Neural cell (in vitro differentiated cells): Measurements from ENCODE around the gene HSBP1L1.

Experiments used
- EP300 ChIP-seq: fragments of 450-650 bp; conservative IDR thresholded peaks from 2 replicates; pipeline ENCODE4 v1.6.1; 2014; ENCODE audit warnings: antibody characterized with exemption, mild to moderate bottlenecking, moderate library complexity; ENCODE audit not compliant: poor library complexity, severe bottlenecking
- POLR2AphosphoS5 ChIP-seq: IDR thresholded peaks from 2 replicates; pipeline ENCODE4 v1.6.1; 2012
- RAD21 ChIP-seq: fragments of 450-650 bp; conservative IDR thresholded peaks from 2 replicates; pipeline ENCODE4 v1.6.1; 2014; ENCODE audit warnings: antibody characterized with exemption, mild to moderate bottlenecking, moderate library complexity
- TAF1 ChIP-seq: IDR thresholded peaks from 2 replicates; pipeline ENCODE4 v1.6.1; 2012; ENCODE audit warnings: low read depth
- TF ChIP-seq, protein P1 (sequence below): fragments of 450-650 bp; IDR thresholded peaks from 2 replicates; pipeline ENCODE4 v1.5.1; 2014; ENCODE audit warnings: antibody characterized with exemption, mild to moderate bottlenecking, moderate library complexity; ENCODE audit not compliant: poor library complexity, severe bottlenecking
- TF ChIP-seq, protein P2 (sequence below): IDR thresholded peaks from 2 replicates; pipeline ENCODE4 v1.6.1; 2012; ENCODE audit warnings: borderline replicate concordance

DNA sequence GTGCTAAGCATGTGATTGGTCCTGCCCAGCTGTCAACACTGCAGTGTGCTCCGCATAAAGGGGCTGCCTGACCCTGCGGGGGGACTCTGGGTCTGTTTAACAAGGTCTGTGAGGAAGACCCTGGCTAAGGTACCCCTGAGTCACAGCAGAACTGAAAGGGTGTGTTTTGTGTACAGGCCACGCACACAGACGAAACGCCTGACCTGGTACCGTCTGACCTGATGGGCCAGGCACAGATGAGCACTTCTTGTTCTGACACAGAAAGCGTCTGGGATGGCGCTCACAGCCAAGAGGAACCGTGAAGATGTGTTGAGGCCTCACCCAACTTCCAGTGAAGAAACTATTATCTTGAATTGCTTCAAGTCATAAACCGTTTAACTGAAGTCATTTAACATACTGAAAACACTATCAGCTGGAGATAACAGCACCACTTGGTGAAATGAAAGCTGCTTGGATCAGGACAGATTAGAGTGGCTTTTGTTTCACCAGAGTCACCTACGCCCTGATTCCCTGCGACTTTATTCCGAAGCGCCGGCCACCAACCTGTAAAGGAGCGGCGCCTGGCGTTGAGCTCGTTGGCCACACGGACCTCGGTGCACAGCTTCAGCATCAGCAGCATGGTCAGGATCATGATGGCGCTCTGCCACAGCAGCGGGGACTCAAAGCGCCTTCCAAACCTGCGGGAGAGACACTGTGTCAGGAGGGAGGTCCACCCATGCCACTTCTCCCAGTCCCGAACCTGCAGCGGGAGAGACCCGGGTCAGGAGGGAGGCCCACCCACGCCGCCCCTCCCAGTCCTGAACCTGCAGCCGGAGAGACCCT lies 21.4 kb upstream of the HSBP1L1 start:
- TF ChIP-seq, protein P1, sequence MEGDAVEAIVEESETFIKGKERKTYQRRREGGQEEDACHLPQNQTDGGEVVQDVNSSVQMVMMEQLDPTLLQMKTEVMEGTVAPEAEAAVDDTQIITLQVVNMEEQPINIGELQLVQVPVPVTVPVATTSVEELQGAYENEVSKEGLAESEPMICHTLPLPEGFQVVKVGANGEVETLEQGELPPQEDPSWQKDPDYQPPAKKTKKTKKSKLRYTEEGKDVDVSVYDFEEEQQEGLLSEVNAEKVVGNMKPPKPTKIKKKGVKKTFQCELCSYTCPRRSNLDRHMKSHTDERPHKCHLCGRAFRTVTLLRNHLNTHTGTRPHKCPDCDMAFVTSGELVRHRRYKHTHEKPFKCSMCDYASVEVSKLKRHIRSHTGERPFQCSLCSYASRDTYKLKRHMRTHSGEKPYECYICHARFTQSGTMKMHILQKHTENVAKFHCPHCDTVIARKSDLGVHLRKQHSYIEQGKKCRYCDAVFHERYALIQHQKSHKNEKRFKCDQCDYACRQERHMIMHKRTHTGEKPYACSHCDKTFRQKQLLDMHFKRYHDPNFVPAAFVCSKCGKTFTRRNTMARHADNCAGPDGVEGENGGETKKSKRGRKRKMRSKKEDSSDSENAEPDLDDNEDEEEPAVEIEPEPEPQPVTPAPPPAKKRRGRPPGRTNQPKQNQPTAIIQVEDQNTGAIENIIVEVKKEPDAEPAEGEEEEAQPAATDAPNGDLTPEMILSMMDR: no peak
- no peak for TF ChIP-seq POLR2AphosphoS5
- TF ChIP-seq RAD21: no peak
- TF ChIP-seq TAF1: no peak
- TF ChIP-seq, protein P2, sequence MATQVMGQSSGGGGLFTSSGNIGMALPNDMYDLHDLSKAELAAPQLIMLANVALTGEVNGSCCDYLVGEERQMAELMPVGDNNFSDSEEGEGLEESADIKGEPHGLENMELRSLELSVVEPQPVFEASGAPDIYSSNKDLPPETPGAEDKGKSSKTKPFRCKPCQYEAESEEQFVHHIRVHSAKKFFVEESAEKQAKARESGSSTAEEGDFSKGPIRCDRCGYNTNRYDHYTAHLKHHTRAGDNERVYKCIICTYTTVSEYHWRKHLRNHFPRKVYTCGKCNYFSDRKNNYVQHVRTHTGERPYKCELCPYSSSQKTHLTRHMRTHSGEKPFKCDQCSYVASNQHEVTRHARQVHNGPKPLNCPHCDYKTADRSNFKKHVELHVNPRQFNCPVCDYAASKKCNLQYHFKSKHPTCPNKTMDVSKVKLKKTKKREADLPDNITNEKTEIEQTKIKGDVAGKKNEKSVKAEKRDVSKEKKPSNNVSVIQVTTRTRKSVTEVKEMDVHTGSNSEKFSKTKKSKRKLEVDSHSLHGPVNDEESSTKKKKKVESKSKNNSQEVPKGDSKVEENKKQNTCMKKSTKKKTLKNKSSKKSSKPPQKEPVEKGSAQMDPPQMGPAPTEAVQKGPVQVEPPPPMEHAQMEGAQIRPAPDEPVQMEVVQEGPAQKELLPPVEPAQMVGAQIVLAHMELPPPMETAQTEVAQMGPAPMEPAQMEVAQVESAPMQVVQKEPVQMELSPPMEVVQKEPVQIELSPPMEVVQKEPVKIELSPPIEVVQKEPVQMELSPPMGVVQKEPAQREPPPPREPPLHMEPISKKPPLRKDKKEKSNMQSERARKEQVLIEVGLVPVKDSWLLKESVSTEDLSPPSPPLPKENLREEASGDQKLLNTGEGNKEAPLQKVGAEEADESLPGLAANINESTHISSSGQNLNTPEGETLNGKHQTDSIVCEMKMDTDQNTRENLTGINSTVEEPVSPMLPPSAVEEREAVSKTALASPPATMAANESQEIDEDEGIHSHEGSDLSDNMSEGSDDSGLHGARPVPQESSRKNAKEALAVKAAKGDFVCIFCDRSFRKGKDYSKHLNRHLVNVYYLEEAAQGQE: no peak
- TF ChIP-seq EP300: no peak
